HepG2 (cell line): ENCODE measurements around the gene C20orf202. TPM values are rescaled to one million over a fixed set of nuclear protein-coding genes. Genes with fewer than 3 reads are reported as not detected.
A peak's percentile ranks its signal among the peaks of the same experiment; 100 is the strongest.

Experiments
- AGO1 ChIP-seq: fragments of 200-400 bp; formaldehyde crosslinking; IDR thresholded peaks from 2 replicates; pipeline ENCODE4 v1.6.1; 2017; ENCODE audit warnings: mild to moderate bottlenecking, low read depth, low read length, moderate library complexity; ENCODE audit not compliant: poor library complexity, severe bottlenecking
- ARID2 ChIP-seq: sonication (generic); formaldehyde crosslinking; IDR thresholded peaks from 2 replicates; pipeline ENCODE4 v1.8.1; 2022; ENCODE audit warnings: mild to moderate bottlenecking, missing genetic modification reagents, borderline replicate concordance
- CBX1 ChIP-seq: IDR thresholded peaks from one replicate; pipeline ENCODE4 v1.6.1; 2016; ENCODE audit warnings: antibody characterized with exemption, low read depth
- CHCHD3 ChIP-seq: sonication (generic); formaldehyde crosslinking; IDR thresholded peaks from 2 replicates; pipeline ENCODE4 v1.8.0; 2022; ENCODE audit warnings: mild to moderate bottlenecking, missing genetic modification reagents, moderate library complexity
- CREB1 ChIP-seq, 2 experiments: fragments of 450-650 bp in 1 of 2; IDR thresholded peaks; 2 replicates each; pipeline ENCODE4 v1.6.1; 2016 to 2017; ENCODE audit warnings: control low read depth in 1 of 2, mild to moderate bottlenecking in 1 of 2, missing compliant biosample characterization in 1 of 2, missing genetic modification characterization in 1 of 2
- DPF2 ChIP-seq: sonication (generic); formaldehyde crosslinking; IDR thresholded peaks from 2 replicates; pipeline ENCODE4 v1.4.0; 2020; ENCODE audit warnings: mild to moderate bottlenecking, low read depth, missing genetic modification reagents, borderline replicate concordance
- DRAP1 ChIP-seq: IDR thresholded peaks from 2 replicates; pipeline ENCODE4 v1.6.1; 2016; ENCODE audit warnings: missing genetic modification reagents, missing compliant biosample characterization
- ETV5 ChIP-seq: IDR thresholded peaks from 2 replicates; pipeline ENCODE4 v1.6.1; 2018; ENCODE audit warnings: missing biosample characterization, missing genetic modification reagents, inconsistent platforms, borderline replicate concordance
- FLYWCH1 ChIP-seq: sonication (generic); formaldehyde crosslinking; IDR thresholded peaks from 2 replicates; pipeline ENCODE4 v1.8.1; 2023; ENCODE audit warnings: mild to moderate bottlenecking, missing genetic modification reagents
- GLMP ChIP-seq: sonication (generic); formaldehyde crosslinking; IDR thresholded peaks from 2 replicates; pipeline ENCODE4 v1.9.0; 2021; ENCODE audit warnings: missing genetic modification reagents, mild to moderate bottlenecking, borderline replicate concordance
- IKZF4 ChIP-seq: sonication (generic); formaldehyde crosslinking; IDR thresholded peaks from 2 replicates; pipeline ENCODE4 v1.5.1; 2020; ENCODE audit warnings: borderline replicate concordance, mild to moderate bottlenecking, low read depth, missing genetic modification reagents; ENCODE audit errors: not compliant biosample characterization
- KLF11 ChIP-seq: IDR thresholded peaks from 2 replicates; pipeline ENCODE4 v1.6.1; 2016; ENCODE audit warnings: missing compliant biosample characterization
- PTBP1 ChIP-seq: fragments of 200-400 bp; formaldehyde crosslinking; IDR thresholded peaks from 2 replicates; pipeline ENCODE4 v1.6.1; 2018; ENCODE audit warnings: low read length, low read depth; ENCODE audit not compliant: poor library complexity, severe bottlenecking
- TCF7L2 ChIP-seq: IDR thresholded peaks from 2 replicates; pipeline ENCODE4 v1.6.1; 2011; ENCODE audit warnings: mild to moderate bottlenecking, low read depth, low read length, moderate library complexity
- TERF1 ChIP-seq: sonication (generic); formaldehyde crosslinking; IDR thresholded peaks from 2 replicates; pipeline ENCODE4 v1.8.0; 2022; ENCODE audit warnings: mild to moderate bottlenecking, missing genetic modification reagents, moderate library complexity
- ZC3H4 ChIP-seq: sonication (generic); formaldehyde crosslinking; IDR thresholded peaks from 2 replicates; pipeline ENCODE4 v1.4.0; 2020; ENCODE audit warnings: missing genetic modification reagents, borderline replicate concordance
- ZMYM3 ChIP-seq: sonication (generic); formaldehyde crosslinking; IDR thresholded peaks from 2 replicates; pipeline ENCODE4 v1.5.1; 2020; ENCODE audit warnings: mild to moderate bottlenecking, missing genetic modification reagents
- ZMYM4 ChIP-seq: sonication (generic); formaldehyde crosslinking; IDR thresholded peaks from 2 replicates; pipeline ENCODE4 v1.8.1; 2023; ENCODE audit warnings: mild to moderate bottlenecking, missing genetic modification reagents
- ZNF292 ChIP-seq: sonication (generic); formaldehyde crosslinking; IDR thresholded peaks from 2 replicates; pipeline ENCODE4 v1.8.1; 2022; ENCODE audit warnings: mild to moderate bottlenecking, low read depth, missing genetic modification reagents, borderline replicate concordance
- ZNF333 ChIP-seq: sonication (generic); formaldehyde crosslinking; IDR thresholded peaks from 2 replicates; pipeline ENCODE4 v1.4.0; 2020; ENCODE audit warnings: mild to moderate bottlenecking, missing genetic modification reagents, borderline replicate concordance
- ZNF7 ChIP-seq: IDR thresholded peaks from 2 replicates; pipeline ENCODE4 v1.6.1; 2016; ENCODE audit warnings: missing biosample characterization, missing genetic modification reagents
- ZNF775 ChIP-seq: sonication (generic); formaldehyde crosslinking; IDR thresholded peaks from 2 replicates; pipeline ENCODE4 v1.4.0; 2020; ENCODE audit warnings: missing genetic modification reagents, mild to moderate bottlenecking, moderate library complexity, borderline replicate concordance
- polyA plus RNA-seq, 8 experiments: library from polyadenylated mRNA; depleted of rRNA in 3 of 8; stranded (reverse) in 7 of 8; unstranded in 1 of 8; fragments of >200 nt; fragmentation: Illumina TruSeq in 4 of 8; extraction: Trizol in 4 of 8; gene quantifications; 2 replicates each; pipeline versions ENCODE4 v1.2.1 to v1.2.3, GENCODE V29; 2011 to 2016; ENCODE audit warnings: low read depth in 4 of 8, missing spikeins in 1 of 8, mixed read lengths in 1 of 8; ENCODE audit not compliant: insufficient read depth in 1 of 8
- total RNA-seq, 5 experiments: library from RNA; depleted of rRNA; stranded (reverse); fragments of >200 nt; fragmentation: Illumina TruSeq; extraction: Trizol; gene quantifications; 2 replicates each; pipeline ENCODE4 v1.2.3, GENCODE V29; 2016; ENCODE audit warnings: low read depth in 1 of 5
- TF ChIP-seq, protein P1 (sequence below): sonication (generic); formaldehyde crosslinking; IDR thresholded peaks from 2 replicates; pipeline ENCODE4 v1.5.1; 2020; ENCODE audit warnings: missing genetic modification reagents, mild to moderate bottlenecking, borderline replicate concordance
- TF ChIP-seq, protein P2 (sequence below): sonication (generic); formaldehyde crosslinking; conservative IDR thresholded peaks from 2 replicates; pipeline ENCODE4 v1.8.1; 2023; ENCODE audit warnings: missing genetic modification reagents

The C20orf202 gene
- total and polyA plus RNA-seq, 2 of the 13 experiments (the other 11 are each of a cell fraction or from before 2014, with no cell fraction given) = 0.20 to 1.2 TPM

DNA sequence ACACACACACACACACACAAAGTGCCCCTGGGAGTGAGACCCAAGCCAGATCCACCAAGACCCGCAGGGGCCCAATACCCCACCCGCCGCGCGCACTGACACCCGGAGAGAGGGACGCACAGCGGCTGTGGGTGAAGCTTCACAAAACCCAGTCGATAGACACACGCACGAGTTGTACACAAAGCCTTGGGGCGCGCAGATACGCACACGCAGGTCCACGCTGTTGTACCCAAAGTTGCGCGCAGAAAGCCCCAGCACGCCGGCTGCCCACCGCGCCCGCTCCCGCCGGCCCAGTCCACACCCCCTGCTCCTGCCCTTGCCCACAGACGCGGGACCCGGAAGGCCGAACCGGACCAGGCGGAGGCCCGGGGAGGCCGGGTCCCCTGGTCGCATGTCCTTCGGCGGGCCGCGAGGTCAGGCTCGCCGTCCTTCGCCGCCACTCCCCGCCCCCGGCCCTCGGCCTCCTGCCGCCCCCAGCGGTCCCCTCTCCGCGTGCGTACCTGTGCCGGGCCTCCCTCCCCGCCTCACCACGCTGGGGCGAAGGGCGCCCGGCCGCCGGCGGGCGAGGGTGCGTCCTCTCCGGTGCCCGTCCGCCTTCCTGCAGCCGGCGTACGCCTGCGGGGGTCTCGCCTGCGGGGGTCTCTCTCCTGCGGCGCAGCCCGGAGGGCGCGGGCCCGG, 18.5 kb upstream of the C20orf202 start, which contains the start of gene TMEM74B (continued):
- TF ChIP-seq ARID2 (CRISPR knock-in tag) (no peak), ZMYM4 (no peak; the same call in 1 of the 2 replicates), TCF7L2 (no peak), KLF11 (CRISPR knock-in tag) (no peak), ZNF775 (CRISPR knock-in tag) (no peak), CBX1 (peak; percentile 30), ZC3H4 (CRISPR knock-in tag) (no peak), ZNF333 (CRISPR knock-in tag) (no peak), TERF1 (CRISPR knock-in tag) (no peak), GLMP (CRISPR knock-in tag) (no peak), IKZF4 (CRISPR knock-in tag) (no peak), ZMYM3 (CRISPR knock-in tag) (0 out of 2 replicates have a peak, but pooled peaks have one; percentile 8), FLYWCH1 (CRISPR knock-in tag) (no peak), PTBP1 (no peak), ZNF292 (CRISPR knock-in tag) (no peak), CREB1 (IDR thresholded peaks at IDR 0.05) (no peak), CREB1 (CRISPR knock-in tag; IDR thresholded peaks at IDR 0.05) (no peak), AGO1 (no peak), CHCHD3 (CRISPR knock-in tag) (no peak), DRAP1 (CRISPR knock-in tag) (0 out of 2 replicates have a peak, but pooled peaks have one; percentile 14), ZNF7 (CRISPR knock-in tag) (no peak), DPF2 (CRISPR knock-in tag) (no peak), ETV5 (CRISPR knock-in tag) (no peak)
- TF ChIP-seq, protein P1, sequence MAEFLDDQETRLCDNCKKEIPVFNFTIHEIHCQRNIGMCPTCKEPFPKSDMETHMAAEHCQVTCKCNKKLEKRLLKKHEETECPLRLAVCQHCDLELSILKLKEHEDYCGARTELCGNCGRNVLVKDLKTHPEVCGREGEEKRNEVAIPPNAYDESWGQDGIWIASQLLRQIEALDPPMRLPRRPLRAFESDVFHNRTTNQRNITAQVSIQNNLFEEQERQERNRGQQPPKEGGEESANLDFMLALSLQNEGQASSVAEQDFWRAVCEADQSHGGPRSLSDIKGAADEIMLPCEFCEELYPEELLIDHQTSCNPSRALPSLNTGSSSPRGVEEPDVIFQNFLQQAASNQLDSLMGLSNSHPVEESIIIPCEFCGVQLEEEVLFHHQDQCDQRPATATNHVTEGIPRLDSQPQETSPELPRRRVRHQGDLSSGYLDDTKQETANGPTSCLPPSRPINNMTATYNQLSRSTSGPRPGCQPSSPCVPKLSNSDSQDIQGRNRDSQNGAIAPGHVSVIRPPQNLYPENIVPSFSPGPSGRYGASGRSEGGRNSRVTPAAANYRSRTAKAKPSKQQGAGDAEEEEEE (CRISPR knock-in tag) = no peak
- TF ChIP-seq, protein P2, sequence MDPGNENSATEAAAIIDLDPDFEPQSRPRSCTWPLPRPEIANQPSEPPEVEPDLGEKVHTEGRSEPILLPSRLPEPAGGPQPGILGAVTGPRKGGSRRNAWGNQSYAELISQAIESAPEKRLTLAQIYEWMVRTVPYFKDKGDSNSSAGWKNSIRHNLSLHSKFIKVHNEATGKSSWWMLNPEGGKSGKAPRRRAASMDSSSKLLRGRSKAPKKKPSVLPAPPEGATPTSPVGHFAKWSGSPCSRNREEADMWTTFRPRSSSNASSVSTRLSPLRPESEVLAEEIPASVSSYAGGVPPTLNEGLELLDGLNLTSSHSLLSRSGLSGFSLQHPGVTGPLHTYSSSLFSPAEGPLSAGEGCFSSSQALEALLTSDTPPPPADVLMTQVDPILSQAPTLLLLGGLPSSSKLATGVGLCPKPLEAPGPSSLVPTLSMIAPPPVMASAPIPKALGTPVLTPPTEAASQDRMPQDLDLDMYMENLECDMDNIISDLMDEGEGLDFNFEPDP (CRISPR knock-in tag) = no peak
